CD4-positive, alpha-beta T cell treated with Interleukin-17A for 4 hours (primary cell): Measurements from ENCODE around the gene GRIA1.

Source experiments
- DNase-seq: peaks from one replicate; pipeline ENCODE4 v3.0.0-alpha.2; 2020; ENCODE audit warnings: mixed read lengths

GRIA1 gene

DNA sequence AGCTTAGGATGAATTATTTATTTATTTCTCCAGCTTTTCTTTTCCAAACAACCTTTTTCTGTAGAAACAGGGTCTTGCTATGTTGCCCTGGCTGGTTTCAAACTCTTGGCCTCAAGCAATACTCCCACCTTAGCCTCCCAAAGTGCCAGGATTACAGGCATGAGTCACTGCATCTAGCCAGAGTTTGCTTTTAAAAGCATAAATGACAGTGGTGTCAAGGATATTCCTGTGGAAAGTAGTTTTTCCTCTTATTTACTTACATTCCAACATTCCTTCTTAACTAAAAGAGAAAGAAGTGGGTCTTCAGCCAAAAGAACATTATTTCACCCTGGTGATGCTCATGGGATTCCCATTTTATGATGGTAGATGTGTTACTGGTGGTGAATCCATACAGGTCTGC is 62.4 kb downstream of the GRIA1 start:
- DNase-seq: no peak

- DNase-seq: no peak
Measured at GRCh38 chr5:153555420-153556114, 65.1 kb downstream of the GRIA1 start.

DNA sequence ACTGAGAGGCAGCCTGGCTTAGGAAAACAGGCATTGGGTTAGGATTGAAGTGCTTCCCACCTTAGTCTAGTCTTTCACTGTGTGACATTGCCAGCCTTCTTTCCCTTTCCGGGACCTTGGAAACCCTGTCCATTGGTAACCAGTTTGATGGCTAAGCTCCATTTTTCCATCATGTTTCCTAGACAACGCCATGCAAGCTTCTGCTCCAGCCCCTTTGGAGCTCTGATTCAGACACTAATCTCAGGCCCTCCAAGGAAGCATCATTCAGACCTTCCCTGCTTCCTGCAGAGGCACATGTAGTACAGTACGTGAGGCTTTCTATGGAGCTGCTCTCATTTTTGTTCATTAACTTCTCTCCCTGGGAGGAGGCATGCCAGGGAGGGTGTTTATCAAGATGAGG is 68.5 kb downstream of the GRIA1 start:
- DNase-seq: no peak

DNA sequence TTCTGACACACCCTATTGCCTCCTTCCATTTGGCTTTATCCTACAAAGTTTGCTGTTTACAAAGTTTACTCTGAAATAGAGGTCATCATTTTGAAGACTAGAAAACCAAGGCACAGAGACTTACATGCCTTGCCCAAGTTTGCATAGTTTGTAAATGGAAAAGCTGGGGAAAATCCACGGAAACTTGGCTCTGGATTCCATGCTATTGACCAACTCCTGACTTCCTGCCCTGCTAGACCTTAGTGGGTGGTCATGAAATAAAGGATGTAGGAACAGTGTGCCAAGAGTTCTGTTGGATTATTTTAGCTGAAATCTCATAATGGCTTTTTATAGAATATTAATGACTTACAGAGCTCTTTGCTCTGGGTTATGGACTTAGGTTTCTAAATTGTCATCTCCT is 69.5 kb downstream of the GRIA1 start:
- DNase-seq: no peak

DNA sequence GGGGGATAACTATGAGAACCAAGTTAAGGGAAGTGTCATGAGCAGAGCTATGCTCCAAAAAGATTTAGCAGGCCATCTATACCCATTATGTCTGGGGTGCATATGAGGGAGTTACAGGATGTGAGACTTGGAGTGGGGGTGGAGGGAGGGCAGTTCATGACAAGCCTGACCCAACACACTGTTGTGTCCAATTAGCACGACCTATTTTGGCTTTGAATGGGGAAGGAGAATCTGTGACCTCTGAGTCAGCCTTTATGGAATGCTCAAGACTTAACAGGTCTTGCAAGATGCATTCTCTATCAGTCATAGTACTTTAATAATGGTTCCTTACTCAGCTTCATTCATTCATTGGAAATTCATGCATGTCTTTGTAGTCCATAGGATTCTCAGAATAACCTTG is 71.7 kb downstream of the GRIA1 start:
- no peak for DNase-seq

GRCh38 chr5:153565822-153566221 is 75.4 kb downstream of the GRIA1 start:
- DNase-seq: no peak

GRCh38 chr5:153569036-153569435 is 78.6 kb downstream of the GRIA1 start:
- no peak for DNase-seq

DNA sequence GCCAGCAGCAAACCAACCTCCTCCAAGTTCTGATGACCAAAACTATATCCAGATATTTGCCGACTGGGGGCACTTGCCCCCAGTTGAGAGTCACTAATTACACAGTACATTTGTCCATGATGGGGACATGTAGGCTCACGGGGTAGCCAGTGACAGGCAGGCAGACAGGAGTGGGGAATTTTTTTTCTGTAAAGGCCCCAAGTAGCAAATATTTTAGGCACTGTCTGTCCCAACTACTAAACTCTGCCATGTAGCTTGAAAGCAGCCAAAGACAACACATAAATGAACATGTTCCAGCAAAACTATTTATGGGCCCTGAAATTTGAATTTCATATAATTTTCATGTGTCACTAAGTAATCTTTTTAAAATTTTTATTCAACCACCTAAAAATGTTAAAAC is 80.7 kb downstream of the GRIA1 start:
- no peak for DNase-seq

- DNase-seq: no peak
Measured at GRCh38 chr5:153572411-153573145, 82.1 kb downstream of the GRIA1 start.

GRCh38 chr5:153573326-153574033 is 83.0 kb downstream of the GRIA1 start:
- no peak for DNase-seq

DNA sequence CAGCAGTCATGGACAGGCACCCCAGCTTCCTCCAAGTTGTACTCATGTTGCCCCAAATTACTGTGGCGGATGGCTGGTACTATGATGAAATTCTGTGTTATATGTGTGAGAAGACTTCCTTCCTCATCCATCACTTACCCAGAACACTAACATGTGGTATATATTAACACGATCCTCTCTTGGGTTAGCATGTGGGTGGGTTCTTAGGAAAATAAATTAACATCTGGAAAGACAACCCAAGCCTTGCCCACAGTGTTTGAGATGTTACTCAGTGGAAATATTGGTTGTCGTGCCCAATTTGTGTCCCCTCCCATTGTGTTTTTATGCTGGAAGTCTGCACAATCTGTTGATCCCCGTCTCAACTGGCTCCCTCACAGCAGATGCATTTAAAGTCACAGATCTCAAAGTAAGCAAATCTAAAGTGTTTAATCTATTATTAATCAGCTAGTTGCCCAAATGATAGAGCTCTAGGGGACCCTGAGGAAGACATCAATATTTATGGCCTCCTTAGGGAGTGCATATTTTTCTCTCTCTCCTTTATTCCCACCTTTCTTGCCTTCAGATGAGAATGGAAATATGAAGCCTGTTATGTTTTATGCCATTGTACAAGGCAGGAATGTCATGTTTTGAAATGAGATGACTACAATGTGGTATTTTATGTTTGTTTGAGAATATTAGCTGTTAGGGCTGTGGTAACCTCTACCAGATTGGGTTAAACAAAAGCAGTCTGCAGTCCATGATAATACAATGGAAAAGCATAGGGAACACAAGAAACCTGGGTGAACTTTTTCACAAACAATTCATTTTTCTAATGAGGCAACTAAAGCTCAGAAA is 93.9 kb downstream of the GRIA1 start:
- DNase-seq: no peak

GRCh38 chr5:153584960-153585359 is 94.5 kb downstream of the GRIA1 start:
- DNase-seq: no peak

DNA sequence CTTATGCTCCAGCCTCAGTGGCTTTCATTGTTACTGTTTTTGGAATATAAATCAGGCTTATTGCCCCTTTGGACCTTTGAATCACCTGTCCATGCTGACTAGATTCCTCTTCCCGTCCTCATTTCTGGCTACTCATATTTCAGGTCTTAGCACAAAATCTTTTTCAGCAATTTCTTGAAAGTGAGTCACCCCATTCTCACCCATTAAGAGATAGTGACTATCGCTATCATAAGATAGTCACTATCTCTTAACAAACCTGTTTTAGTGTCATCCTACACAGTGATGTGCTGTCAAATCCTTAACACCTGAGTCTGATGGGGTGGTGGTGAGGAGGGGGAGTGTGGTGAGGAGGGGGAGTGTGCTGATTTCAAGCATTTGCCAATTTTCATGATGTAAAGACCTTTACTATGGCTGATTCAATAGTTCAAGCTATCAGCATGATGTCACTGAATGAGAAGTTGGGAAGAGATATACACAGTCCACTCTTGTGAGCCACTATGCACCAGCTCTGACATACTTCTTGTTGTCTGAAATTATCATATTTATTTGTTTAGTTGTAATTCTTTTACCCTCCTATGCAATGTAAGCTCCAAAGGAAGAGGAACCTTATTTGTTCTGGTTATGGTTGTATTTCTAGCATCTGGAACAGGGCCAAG is 95.3 kb downstream of the GRIA1 start:
- DNase-seq: no peak

- no peak for DNase-seq
Measured at GRCh38 chr5:153592081-153592480, 101.6 kb downstream of the GRIA1 start.

GRCh38 chr5:153594785-153595184 is 104.3 kb downstream of the GRIA1 start:
- DNase-seq: no peak

DNA sequence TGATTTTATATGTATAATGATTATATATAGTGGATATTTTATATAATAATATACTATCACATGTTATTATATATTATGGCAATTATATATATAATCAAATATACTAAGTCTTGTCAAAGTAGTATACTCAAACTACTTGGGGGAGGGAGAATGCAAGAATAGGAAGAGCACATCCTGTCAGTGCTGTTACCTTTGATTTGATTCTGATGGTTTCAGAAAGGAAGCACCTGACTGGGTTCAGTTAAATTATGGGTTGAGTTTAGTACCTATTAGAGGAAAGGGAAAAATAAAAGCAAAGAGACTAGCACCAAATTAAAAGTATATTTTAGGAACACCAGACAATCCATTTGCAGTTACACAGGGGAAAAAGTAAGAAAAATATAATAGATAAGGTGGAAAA is 107.6 kb downstream of the GRIA1 start:
- DNase-seq: no peak

DNA sequence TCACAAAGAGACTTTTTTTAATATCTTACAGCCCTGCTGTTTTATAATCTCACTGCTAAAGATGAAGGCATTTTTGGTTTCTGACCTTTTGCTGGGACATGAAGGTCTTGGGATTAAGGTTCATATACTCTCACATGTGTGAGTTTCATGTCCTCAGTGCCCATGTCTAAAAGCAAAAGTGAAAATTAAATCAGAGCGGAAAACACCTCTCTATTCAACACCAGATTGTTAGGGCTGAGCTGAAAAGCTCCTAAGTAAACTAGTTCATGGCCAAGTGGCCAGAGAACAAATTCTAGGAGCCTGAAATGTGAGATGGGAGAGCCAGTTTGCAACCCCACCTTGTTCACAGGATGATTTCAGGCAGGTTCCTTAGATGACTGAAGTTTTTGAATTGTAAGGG is 110.9 kb downstream of the GRIA1 start:
- DNase-seq: no peak

- no peak for DNase-seq
Measured at GRCh38 chr5:153605386-153605785, 114.9 kb downstream of the GRIA1 start.

DNA sequence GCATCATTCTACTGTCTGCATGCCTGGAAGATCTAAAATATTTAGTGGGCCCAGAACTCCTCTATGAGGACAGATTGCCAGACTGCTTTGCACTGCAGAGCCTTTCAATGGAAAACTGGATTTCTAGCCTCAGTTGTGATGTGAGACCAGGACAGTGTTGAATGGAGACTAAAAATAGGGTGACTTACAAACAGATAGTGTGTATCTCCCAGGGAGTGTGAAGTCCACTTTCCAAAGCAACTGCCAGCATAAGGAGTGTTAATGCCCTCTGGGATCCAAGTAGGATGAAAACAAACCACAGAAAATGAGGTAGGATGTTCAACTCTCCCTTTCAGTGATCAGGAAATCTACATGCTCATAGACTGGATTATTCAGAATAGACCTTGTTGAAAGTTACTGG is 119.5 kb downstream of the GRIA1 start:
- DNase-seq: no peak

DNA sequence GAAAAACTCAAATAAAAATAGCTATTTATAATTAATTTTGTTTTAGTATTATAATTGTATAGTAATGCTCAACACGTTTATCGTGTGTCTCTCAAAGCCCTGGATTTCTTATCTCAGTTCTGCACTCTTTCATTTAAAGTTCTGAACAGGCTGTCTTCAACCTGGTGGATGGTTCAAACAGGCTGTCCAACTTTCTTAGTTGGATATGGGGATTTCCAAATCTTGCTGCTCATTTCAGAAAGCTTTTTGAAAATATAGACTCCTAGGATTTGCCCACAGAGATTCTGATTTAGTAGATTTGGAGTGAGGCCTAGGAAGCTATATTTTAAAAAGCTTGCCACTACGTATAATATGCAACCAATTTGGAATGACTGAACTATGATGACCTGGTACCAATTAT is 120.3 kb downstream of the GRIA1 start:
- DNase-seq: no peak

- DNase-seq: no peak
Measured at GRCh38 chr5:153613144-153613543, 122.7 kb downstream of the GRIA1 start.

GRCh38 chr5:153613672-153614071 is 123.2 kb downstream of the GRIA1 start:
- no peak for DNase-seq

GRCh38 chr5:153617190-153617589 is 126.7 kb downstream of the GRIA1 start:
- no peak for DNase-seq
